Measurements from ENCODE around the gene SPINDOC. TPM values are rescaled to one million over a fixed set of nuclear protein-coding genes. Genes with fewer than 3 reads are reported as not detected.

Gene SPINDOC, protein sequence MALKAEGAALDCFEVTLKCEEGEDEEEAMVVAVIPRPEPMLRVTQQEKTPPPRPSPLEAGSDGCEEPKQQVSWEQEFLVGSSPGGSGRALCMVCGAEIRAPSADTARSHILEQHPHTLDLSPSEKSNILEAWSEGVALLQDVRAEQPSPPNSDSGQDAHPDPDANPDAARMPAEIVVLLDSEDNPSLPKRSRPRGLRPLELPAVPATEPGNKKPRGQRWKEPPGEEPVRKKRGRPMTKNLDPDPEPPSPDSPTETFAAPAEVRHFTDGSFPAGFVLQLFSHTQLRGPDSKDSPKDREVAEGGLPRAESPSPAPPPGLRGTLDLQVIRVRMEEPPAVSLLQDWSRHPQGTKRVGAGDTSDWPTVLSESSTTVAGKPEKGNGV
- total RNA-seq = 8.2 and 9.4 TPM in 2 replicates

GRCh38 chr11:63813035-63813562, at the start of gene SPINDOC:
TSS of gene SPINDOC (plus strand) at chr11:63813456. CDS start at chr11:63813687, 231 bp downstream.

GRCh38 chr11:63768237-63769041, 44.8 kb upstream of the SPINDOC start, which contains the start of gene ZFTA:
TSS of gene ZFTA (minus strand) at chr11:63768775. CDS start at chr11:63768622, 153 bp downstream.

GRCh38 chr11:63838678-63839507, 25.6 kb downstream of the SPINDOC start, which contains the start of gene MARK2:
TSS of gene MARK2 (plus strand) at chr11:63839110. CDS start at chr11:63839507, 397 bp downstream.

Other genes starting within 250 kb of the SPINDOC start
- gene PLAAT3, start 199.0 kb upstream of the SPINDOC start, total RNA-seq = 14.4 and 28.1 TPM in 2 replicates
- gene ATL3, start 142.1 kb upstream of the SPINDOC start, total RNA-seq = 202 and 222 TPM in 2 replicates
- 47.3 and 65.6 TPM in 2 replicates for gene RTN3, start 132.0 kb upstream of the SPINDOC start, total RNA-seq
- 12.4 and 14.0 TPM in 2 replicates for gene ZFTA, start 44.7 kb upstream of the SPINDOC start, total RNA-seq
- gene MARK2, start 25.7 kb downstream of the SPINDOC start, total RNA-seq = 6.6 and 8.0 TPM in 2 replicates
- 1.1 and 2.0 TPM in 2 replicates for gene RCOR2, start 103.7 kb downstream of the SPINDOC start, total RNA-seq
- gene NAA40, start 125.5 kb downstream of the SPINDOC start, total RNA-seq = 8.6 and 9.7 TPM in 2 replicates
- gene COX8A, start 161.2 kb downstream of the SPINDOC start, total RNA-seq = 467 and 521 TPM in 2 replicates
- gene OTUB1, start 173.0 kb downstream of the SPINDOC start, total RNA-seq = 37.6 and 40.8 TPM in 2 replicates
- under 0.01 TPM in 1 of 2 replicates, not detected in the other for gene FLRT1, start 222.5 kb downstream of the SPINDOC start, total RNA-seq